ENCODE measurements around the gene TRIP12.
"Not testable (repeated sequence)": the region's sequence is repeated elsewhere in the genome, so short reads cannot be mapped to it uniquely, and the experiment has no call there.

TRIP12 gene

DNA sequence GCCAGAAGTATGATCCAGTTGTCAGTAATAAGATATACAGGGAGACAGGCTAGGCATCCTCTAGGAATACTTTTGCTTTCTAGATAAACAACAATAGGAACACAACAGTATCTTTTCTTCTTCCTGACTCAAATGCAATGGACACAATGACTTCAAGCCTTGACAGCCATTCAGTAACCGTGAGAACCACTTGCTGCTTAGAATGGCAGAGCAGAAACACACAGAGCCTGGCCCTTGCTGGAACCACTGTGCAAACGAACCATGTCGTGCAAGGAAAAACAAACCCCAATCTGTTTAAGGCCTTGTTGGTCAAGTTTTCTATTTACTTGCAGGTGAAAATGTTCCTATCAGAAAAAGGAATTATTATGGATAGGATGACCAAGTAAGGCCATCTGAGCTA is 18.8 kb downstream of the TRIP12 start:
- no peak for ATAC-seq
- TF ChIP-seq BACH2 (CRISPR knock-in tag; IDR thresholded peaks at IDR 0.05; ENCODE audit: borderline replicate concordance) (no peak), ZC3H10 (CRISPR knock-in tag; IDR thresholded peaks at IDR 0.05) (no peak), CSDC2 (CRISPR knock-in tag; IDR thresholded peaks at IDR 0.05) (no peak), ZNF70 (CRISPR knock-in tag; IDR thresholded peaks at IDR 0.05) (no peak), TCF4 (CRISPR knock-in tag; IDR thresholded peaks at IDR 0.05; ENCODE audit: borderline replicate concordance) (no peak)
- TF ChIP-seq, protein P1, sequence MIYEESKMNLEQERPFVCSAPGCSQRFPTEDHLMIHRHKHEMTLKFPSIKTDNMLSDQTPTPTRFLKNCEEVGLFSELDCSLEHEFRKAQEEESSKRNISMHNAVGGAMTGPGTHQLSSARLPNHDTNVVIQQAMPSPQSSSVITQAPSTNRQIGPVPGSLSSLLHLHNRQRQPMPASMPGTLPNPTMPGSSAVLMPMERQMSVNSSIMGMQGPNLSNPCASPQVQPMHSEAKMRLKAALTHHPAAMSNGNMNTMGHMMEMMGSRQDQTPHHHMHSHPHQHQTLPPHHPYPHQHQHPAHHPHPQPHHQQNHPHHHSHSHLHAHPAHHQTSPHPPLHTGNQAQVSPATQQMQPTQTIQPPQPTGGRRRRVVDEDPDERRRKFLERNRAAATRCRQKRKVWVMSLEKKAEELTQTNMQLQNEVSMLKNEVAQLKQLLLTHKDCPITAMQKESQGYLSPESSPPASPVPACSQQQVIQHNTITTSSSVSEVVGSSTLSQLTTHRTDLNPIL (CRISPR knock-in tag; IDR thresholded peaks at IDR 0.05; ENCODE audit: low read depth), result no peak

DNA sequence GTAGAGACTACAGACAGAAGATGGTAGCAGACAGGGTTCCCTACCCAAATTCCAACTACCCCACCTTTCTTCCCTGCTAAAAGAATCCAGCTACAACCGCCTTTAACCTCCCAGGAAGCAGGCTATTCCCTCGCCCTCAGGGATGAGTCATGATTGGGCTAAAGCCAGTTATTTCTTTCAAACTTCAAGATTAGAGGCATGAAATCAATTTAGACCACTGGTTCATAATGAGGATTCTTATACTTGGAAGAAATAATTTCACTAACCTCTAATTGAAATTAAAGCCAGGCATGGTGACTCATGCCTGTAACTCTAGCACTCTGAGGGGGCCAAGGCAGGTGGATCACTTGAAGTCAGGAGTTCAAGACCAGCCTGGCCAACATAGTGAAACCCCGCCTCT is 20.0 kb downstream of the TRIP12 start:
- 0 out of 2 replicates have a peak, but pooled peaks have one; percentile 8 for TF ChIP-seq ISL1 (CRISPR knock-in tag; IDR thresholded peaks at IDR 0.05)
- no peak for TF ChIP-seq RARB (CRISPR knock-in tag; IDR thresholded peaks at IDR 0.05)
- peak; percentile 90 for ATAC-seq

DNA sequence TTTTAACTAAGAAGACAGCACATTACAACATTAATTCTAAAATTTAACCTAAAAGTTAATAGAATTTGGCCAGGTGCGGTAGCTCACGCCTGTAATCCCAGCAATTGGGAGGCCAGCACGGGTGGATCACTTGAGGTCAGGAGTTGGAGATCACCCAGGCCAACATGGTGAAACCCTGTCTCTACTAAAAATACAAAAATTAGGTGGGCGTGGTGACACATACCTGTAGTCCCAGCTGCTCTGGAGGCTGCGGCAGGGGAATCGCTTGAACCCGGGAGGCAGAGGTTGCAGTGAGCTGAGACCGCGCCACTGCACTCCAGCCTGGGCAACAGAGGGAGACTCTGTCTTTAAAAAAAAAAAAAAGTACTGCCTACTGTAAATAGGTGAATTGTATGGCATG is 21.3 kb downstream of the TRIP12 start:
- ATAC-seq, result not testable (repeated sequence)

DNA sequence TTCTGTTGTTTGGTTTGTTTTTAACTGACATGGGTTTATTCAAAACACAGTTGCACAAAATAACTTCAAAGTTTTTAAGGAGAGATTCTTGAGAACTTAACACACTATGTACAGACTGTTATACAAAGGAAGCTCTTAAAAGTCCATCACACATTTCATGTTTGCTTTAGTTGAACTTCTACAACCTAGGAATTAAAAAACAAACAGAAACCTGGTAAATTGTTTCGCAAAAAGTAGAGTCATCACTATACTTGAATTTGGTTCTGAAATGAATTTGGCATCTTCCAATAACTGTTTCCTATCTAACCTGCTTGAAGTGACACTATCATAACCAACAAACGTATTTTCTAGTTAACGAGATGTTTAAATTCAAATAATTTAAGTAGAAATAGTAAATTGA is 21.8 kb downstream of the TRIP12 start:
- TF ChIP-seq SNAI2 (CRISPR knock-in tag; IDR thresholded peaks at IDR 0.05) (no peak), ARNTL (CRISPR knock-in tag; IDR thresholded peaks at IDR 0.05; ENCODE audit: borderline replicate concordance, low read depth) (no peak), ZFP30 (CRISPR knock-in tag; IDR thresholded peaks at IDR 0.05) (no peak)
- ATAC-seq, result no peak

DNA sequence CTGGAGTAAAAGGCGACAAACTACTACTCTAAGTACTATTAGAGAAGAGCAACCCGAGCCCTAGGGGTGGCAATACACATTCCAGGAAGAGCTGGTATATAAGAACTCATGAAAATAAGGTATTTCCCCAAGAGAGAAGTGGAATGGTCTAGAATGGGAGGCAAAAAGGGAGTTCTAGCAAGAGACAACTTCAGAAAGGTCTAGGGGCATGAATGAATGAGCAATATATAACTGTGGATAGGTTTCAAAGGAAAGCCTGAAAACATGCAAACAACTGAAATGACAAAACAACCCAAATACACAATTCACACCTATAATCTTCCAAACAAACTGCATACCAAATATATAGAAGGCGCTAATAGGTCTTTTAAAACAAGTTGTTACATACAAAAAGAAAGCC is 22.2 kb downstream of the TRIP12 start:
- TF ChIP-seq ZFP30 (CRISPR knock-in tag; IDR thresholded peaks at IDR 0.05), result no peak
- TF ChIP-seq PPARA (CRISPR knock-in tag; IDR thresholded peaks at IDR 0.05; ENCODE audit: borderline replicate concordance), result no peak
- no peak for ATAC-seq

DNA sequence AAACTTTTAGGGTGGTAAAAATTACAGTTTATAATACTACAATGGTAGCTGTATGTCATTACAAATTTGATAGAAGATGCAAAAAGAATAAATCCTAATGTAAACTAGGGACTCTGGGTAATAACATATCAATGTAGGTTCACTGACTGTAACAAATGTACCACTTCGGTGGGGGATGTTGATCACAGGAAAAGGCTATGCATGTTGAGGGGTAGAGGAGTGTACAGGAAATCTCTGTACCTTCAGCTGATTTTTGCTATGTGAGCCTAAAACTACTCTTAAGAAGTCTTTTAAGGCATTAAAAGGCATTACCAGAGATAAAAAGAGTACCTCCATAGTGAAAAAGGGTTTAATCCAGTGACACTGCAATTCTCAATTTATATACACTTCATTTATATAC is 25.0 kb downstream of the TRIP12 start:
- ATAC-seq, result no peak
- TF ChIP-seq ZNF70 (CRISPR knock-in tag; IDR thresholded peaks at IDR 0.05) (no peak), GLIS3 (CRISPR knock-in tag; IDR thresholded peaks at IDR 0.05) (no peak), ISL1 (CRISPR knock-in tag; IDR thresholded peaks at IDR 0.05) (no peak), BACH2 (CRISPR knock-in tag; IDR thresholded peaks at IDR 0.05; ENCODE audit: borderline replicate concordance) (no peak), SNAI2 (CRISPR knock-in tag; IDR thresholded peaks at IDR 0.05) (no peak), ESRRG (CRISPR knock-in tag; IDR thresholded peaks at IDR 0.05) (no peak), ARNTL (CRISPR knock-in tag; IDR thresholded peaks at IDR 0.05; ENCODE audit: borderline replicate concordance, low read depth) (no peak), ZFP30 (CRISPR knock-in tag; IDR thresholded peaks at IDR 0.05) (no peak), CSDC2 (CRISPR knock-in tag; IDR thresholded peaks at IDR 0.05) (no peak), ZFP3 (CRISPR knock-in tag; IDR thresholded peaks at IDR 0.05) (no peak), TCF4 (CRISPR knock-in tag; IDR thresholded peaks at IDR 0.05; ENCODE audit: borderline replicate concordance) (no peak), TOX (CRISPR knock-in tag; IDR thresholded peaks at IDR 0.05; ENCODE audit: borderline replicate concordance) (no peak)
- TF ChIP-seq, protein P2, sequence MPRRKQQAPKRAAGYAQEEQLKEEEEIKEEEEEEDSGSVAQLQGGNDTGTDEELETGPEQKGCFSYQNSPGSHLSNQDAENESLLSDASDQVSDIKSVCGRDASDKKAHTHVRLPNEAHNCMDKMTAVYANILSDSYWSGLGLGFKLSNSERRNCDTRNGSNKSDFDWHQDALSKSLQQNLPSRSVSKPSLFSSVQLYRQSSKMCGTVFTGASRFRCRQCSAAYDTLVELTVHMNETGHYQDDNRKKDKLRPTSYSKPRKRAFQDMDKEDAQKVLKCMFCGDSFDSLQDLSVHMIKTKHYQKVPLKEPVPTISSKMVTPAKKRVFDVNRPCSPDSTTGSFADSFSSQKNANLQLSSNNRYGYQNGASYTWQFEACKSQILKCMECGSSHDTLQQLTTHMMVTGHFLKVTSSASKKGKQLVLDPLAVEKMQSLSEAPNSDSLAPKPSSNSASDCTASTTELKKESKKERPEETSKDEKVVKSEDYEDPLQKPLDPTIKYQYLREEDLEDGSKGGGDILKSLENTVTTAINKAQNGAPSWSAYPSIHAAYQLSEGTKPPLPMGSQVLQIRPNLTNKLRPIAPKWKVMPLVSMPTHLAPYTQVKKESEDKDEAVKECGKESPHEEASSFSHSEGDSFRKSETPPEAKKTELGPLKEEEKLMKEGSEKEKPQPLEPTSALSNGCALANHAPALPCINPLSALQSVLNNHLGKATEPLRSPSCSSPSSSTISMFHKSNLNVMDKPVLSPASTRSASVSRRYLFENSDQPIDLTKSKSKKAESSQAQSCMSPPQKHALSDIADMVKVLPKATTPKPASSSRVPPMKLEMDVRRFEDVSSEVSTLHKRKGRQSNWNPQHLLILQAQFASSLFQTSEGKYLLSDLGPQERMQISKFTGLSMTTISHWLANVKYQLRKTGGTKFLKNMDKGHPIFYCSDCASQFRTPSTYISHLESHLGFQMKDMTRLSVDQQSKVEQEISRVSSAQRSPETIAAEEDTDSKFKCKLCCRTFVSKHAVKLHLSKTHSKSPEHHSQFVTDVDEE (CRISPR knock-in tag; IDR thresholded peaks at IDR 0.05), result no peak
- TF ChIP-seq, protein P3, sequence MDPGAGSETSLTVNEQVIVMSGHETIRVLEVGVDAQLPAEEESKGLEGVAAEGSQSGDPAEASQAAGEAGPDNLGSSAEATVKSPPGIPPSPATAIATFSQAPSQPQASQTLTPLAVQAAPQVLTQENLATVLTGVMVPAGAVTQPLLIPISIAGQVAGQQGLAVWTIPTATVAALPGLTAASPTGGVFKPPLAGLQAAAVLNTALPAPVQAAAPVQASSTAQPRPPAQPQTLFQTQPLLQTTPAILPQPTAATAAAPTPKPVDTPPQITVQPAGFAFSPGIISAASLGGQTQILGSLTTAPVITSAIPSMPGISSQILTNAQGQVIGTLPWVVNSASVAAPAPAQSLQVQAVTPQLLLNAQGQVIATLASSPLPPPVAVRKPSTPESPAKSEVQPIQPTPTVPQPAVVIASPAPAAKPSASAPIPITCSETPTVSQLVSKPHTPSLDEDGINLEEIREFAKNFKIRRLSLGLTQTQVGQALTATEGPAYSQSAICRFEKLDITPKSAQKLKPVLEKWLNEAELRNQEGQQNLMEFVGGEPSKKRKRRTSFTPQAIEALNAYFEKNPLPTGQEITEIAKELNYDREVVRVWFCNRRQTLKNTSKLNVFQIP (CRISPR knock-in tag; IDR thresholded peaks at IDR 0.05; ENCODE audit: borderline replicate concordance, low read depth), result no peak
- TF ChIP-seq, protein P4, sequence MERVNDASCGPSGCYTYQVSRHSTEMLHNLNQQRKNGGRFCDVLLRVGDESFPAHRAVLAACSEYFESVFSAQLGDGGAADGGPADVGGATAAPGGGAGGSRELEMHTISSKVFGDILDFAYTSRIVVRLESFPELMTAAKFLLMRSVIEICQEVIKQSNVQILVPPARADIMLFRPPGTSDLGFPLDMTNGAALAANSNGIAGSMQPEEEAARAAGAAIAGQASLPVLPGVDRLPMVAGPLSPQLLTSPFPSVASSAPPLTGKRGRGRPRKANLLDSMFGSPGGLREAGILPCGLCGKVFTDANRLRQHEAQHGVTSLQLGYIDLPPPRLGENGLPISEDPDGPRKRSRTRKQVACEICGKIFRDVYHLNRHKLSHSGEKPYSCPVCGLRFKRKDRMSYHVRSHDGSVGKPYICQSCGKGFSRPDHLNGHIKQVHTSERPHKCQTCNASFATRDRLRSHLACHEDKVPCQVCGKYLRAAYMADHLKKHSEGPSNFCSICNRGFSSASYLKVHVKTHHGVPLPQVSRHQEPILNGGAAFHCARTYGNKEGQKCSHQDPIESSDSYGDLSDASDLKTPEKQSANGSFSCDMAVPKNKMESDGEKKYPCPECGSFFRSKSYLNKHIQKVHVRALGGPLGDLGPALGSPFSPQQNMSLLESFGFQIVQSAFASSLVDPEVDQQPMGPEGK (CRISPR knock-in tag; IDR thresholded peaks at IDR 0.05; ENCODE audit: borderline replicate concordance), result no peak
- TF ChIP-seq, protein P1 (CRISPR knock-in tag; IDR thresholded peaks at IDR 0.05; ENCODE audit: low read depth), result no peak

Measured in SK-N-SH treated with all-trans-retinoic acid at 6 μM for 48 hours (cell line).